Measurements from ENCODE around the gene ZBTB17.

GRCh38 chr1:16018749-16019643 is 43.1 kb upstream of the ZBTB17 start:
- TF ChIP-seq POU2F2 (IDR thresholded peaks at IDR 0.05; ENCODE audit: low read depth, low read length) (no peak), TAF1 (IDR thresholded peaks at IDR 0.05; ENCODE audit: low read depth, low read length) (no peak), PAX5 (IDR thresholded peaks at IDR 0.05; ENCODE audit: insufficient read depth, low read length, severe bottlenecking) (no peak), POLR2A (IDR thresholded peaks at IDR 0.05; ENCODE audit: low read depth, low read length) (no peak), POLR2AphosphoS5 (IDR thresholded peaks at IDR 0.05; ENCODE audit: low read depth, low read length) (no peak)
